ENCODE data around the gene MPV17L. TPM values are rescaled to one million over a fixed set of nuclear protein-coding genes. Genes with fewer than 3 reads are reported as not detected.
"Not testable (repeated sequence)": the region's sequence is repeated elsewhere in the genome, so short reads cannot be mapped to it uniquely, and the experiment has no call there.

The MPV17L gene
- total and polyA plus RNA-seq, 2 donors from 2014 or later, result 4.8 to 11.8 TPM

DNA sequence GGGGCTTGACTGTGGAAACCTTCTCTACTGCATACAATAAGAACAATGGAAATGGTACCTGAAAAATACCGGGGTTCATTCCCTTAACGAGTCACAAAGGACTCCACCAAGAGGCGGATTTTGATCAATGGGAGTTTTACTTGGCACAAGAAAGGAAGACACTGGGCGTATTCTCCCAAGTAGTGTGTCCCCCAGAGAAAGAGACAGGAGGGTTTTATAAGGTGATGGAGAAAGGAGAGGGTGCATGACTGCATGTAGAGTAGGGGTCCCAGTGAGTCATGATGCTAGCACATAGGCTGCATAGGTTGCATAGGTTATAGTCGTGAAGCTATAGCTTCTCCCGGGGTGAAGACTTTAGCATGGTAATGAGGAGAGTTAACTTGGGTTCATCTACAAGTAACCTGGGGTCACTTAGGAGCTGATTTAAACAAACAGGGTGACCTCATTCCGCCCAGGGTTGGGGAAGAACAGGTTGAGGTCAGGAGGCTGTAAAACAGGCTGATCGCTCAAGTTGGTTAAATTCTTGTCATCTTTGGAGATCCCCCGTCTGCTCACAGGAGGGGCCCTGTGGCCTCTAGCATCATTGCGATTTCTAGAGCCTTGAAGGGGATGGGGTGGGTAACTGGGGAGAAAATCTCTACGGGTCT lies 1.5 kb downstream of the MPV17L start:
- Histone ChIP-seq H3K4me3 (ENCODE audit: low read length in 3 of 3) (peak overlapping the region in 1 of 3 donors; percentile 63), H3K9ac (ENCODE audit: low read length in 3 of 3) (no peak overlapping the region), H3K36me3 (ENCODE audit: control insufficient read depth in 2 of 3, insufficient read depth in 3 of 3, low read length in 3 of 3) (no peaks in the 10 kb centered on the region), H3K27me3 (ENCODE audit: control insufficient read depth, insufficient read depth, low read length) (no peaks in the 10 kb centered on the region), H3K27ac (ENCODE audit: low read depth in 2 of 2, low read length in 2 of 2) (no peak overlapping the region), H3K9me3 (ENCODE audit: control insufficient read depth in 2 of 3, insufficient read depth in 1 of 3, low read length in 3 of 3) (no peaks in the 10 kb centered on the region), H3K4me1 (ENCODE audit: control insufficient read depth in 2 of 3, insufficient read depth in 2 of 3, low read depth in 1 of 3, low read length in 3 of 3) (no peaks in the 10 kb centered on the region)
- FAIRE-seq (no peak), DNase-seq (no peak)
- TF ChIP-seq, protein P1, sequence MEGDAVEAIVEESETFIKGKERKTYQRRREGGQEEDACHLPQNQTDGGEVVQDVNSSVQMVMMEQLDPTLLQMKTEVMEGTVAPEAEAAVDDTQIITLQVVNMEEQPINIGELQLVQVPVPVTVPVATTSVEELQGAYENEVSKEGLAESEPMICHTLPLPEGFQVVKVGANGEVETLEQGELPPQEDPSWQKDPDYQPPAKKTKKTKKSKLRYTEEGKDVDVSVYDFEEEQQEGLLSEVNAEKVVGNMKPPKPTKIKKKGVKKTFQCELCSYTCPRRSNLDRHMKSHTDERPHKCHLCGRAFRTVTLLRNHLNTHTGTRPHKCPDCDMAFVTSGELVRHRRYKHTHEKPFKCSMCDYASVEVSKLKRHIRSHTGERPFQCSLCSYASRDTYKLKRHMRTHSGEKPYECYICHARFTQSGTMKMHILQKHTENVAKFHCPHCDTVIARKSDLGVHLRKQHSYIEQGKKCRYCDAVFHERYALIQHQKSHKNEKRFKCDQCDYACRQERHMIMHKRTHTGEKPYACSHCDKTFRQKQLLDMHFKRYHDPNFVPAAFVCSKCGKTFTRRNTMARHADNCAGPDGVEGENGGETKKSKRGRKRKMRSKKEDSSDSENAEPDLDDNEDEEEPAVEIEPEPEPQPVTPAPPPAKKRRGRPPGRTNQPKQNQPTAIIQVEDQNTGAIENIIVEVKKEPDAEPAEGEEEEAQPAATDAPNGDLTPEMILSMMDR (IDR thresholded peaks at IDR 0.05; ENCODE audit: borderline replicate concordance, extremely low read depth, insufficient read depth), result no peak
- intact Hi-C loops (cut with DNase I), result no loop called here

DNA sequence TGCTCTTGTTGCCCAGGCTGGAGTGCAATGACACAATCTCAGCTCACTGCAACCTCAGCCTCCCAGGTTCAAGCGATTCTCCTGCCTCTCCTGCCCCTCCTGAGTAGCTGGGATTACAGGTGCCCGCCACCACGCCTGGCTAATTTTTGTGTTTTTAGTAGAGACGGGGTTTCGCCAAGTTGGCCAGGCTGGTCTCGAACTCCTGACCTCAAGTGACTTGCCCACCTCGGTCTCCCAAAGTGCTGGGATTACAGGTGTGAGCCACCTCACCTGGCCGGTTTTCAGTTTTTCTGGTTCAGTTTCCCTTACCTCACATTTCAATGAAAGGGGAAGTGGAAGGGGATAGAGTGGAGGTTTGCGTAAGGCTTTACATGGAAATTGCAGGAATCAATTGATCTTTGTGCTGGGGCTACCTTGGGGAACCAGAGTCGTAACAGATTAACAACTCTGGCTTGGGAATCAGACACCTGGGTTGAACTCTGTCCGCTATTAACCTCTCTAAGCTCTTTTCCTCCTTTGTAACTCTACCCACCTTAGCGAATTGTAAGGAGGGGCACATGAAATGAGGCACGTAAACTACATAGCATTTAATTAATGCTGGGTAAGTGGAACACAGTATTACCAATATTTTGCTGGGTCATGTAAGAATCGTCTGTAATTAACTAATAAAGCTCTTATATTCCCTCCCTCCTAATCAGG lies 3.2 kb downstream of the MPV17L start:
- no peak overlapping the region for H3K9ac ChIP-seq (ENCODE audit: low read length in 3 of 3)
- FAIRE-seq, result no peak

DNA sequence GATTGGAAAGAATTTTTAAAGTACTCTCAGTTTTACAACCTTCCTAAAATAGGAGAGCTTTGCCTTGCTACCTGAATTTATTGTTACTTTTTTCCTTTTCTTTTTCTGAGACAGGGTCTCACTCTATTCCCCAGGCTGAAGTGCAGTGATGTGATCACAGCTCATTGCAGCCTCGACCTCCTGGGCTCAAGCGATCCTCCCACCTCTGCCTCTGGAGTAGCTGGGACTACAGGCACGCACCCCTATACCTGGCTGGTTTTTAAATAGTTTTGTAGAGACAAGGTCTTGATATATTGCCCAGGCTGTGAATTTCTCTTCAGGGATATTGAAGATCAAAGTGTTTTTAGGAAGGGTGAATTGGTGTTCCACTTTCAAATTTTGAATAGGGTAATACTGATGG lies 3.8 kb downstream of the MPV17L start:
- intact Hi-C loops (cut with DNase I), result no loop called here
- Histone ChIP-seq H3K9me3 (ENCODE audit: control insufficient read depth in 2 of 3, insufficient read depth in 1 of 3, low read length in 3 of 3) (no peaks in the 10 kb centered on the region), H3K4me1 (ENCODE audit: control insufficient read depth in 2 of 3, insufficient read depth in 2 of 3, low read depth in 1 of 3, low read length in 3 of 3) (no peaks in the 10 kb centered on the region), H3K27me3 (ENCODE audit: control insufficient read depth, insufficient read depth, low read length) (no peaks in the 10 kb centered on the region), H3K36me3 (ENCODE audit: control insufficient read depth in 2 of 3, insufficient read depth in 3 of 3, low read length in 3 of 3) (peaks cover 0 to 3% (median 0%) of the 10 kb centered on the region in 3 donors), H3K27ac (ENCODE audit: low read depth in 2 of 2, low read length in 2 of 2) (no peak overlapping the region), H3K4me3 (ENCODE audit: low read length in 3 of 3) (no peak overlapping the region), H3K9ac (ENCODE audit: low read length in 3 of 3) (no peak overlapping the region)
- FAIRE-seq (no peak), DNase-seq (no peak)
- TF ChIP-seq, protein P1 (IDR thresholded peaks at IDR 0.05; ENCODE audit: borderline replicate concordance, extremely low read depth, insufficient read depth), result no peak

More for the DNA sequence above, 3.2 kb downstream of the MPV17L start:
- Histone ChIP-seq H3K9me3 (ENCODE audit: control insufficient read depth in 2 of 3, insufficient read depth in 1 of 3, low read length in 3 of 3) (no peaks in the 10 kb centered on the region), H3K36me3 (ENCODE audit: control insufficient read depth in 2 of 3, insufficient read depth in 3 of 3, low read length in 3 of 3) (peaks cover 0 to 3% (median 0%) of the 10 kb centered on the region in 3 donors), H3K4me3 (ENCODE audit: low read length in 3 of 3) (no peak overlapping the region), H3K4me1 (ENCODE audit: control insufficient read depth in 2 of 3, insufficient read depth in 2 of 3, low read depth in 1 of 3, low read length in 3 of 3) (no peaks in the 10 kb centered on the region), H3K27ac (ENCODE audit: low read depth in 2 of 2, low read length in 2 of 2) (peak overlapping the region in 1 of 2 donors; percentile 32), H3K27me3 (ENCODE audit: control insufficient read depth, insufficient read depth, low read length) (no peaks in the 10 kb centered on the region)
- intact Hi-C loops (cut with DNase I), result no loop called here
- peak in 3 of 5 donors; percentile 45 to 82 (median 76) for DNase-seq
- TF ChIP-seq, protein P1 (IDR thresholded peaks at IDR 0.05; ENCODE audit: borderline replicate concordance, extremely low read depth, insufficient read depth), result no peak

DNA sequence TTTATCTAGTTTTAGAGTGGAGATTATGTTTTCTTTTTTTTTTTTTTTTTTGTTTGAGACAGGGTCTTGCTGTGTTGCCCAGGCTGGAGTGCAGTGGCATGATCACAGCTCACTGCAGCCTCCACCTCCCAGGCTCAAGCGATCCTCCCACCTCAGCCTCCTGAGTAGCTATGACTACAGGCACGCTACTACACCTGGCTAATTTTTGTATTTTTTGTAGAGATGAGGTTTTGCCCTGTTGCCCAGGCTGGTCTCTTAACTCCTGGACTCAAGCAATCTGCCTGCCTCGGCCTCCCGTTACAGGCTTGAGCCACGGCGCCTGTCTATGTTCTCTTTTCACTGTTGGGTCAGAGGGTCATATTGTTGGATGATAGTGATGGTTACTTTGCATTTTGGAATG lies 4.8 kb downstream of the MPV17L start:
- H3K9me3 ChIP-seq (ENCODE audit: control insufficient read depth in 2 of 3, insufficient read depth in 1 of 3, low read length in 3 of 3); H3K27me3 ChIP-seq (ENCODE audit: control insufficient read depth, insufficient read depth, low read length); H3K4me3 ChIP-seq (ENCODE audit: low read length in 3 of 3); DNase-seq; H3K27ac ChIP-seq (ENCODE audit: low read depth in 2 of 2, low read length in 2 of 2); H3K4me1 ChIP-seq (ENCODE audit: control insufficient read depth in 2 of 3, insufficient read depth in 2 of 3, low read depth in 1 of 3, low read length in 3 of 3); H3K36me3 ChIP-seq (ENCODE audit: control insufficient read depth in 2 of 3, insufficient read depth in 3 of 3, low read length in 3 of 3); H3K9ac ChIP-seq (ENCODE audit: low read length in 3 of 3); intact Hi-C loops (cut with DNase I); FAIRE-seq: not testable (repeated sequence)

Measured in kidney (tissue), 14 donors.